T follicular helper cell (primary cell): ENCODE measurements around the gene AFF3.

Source experiments
- DNase-seq: peaks from one replicate; pipeline ENCODE4 v3.0.0-alpha.2; 2020; ENCODE audit warnings: low read depth

The AFF3 gene

DNA sequence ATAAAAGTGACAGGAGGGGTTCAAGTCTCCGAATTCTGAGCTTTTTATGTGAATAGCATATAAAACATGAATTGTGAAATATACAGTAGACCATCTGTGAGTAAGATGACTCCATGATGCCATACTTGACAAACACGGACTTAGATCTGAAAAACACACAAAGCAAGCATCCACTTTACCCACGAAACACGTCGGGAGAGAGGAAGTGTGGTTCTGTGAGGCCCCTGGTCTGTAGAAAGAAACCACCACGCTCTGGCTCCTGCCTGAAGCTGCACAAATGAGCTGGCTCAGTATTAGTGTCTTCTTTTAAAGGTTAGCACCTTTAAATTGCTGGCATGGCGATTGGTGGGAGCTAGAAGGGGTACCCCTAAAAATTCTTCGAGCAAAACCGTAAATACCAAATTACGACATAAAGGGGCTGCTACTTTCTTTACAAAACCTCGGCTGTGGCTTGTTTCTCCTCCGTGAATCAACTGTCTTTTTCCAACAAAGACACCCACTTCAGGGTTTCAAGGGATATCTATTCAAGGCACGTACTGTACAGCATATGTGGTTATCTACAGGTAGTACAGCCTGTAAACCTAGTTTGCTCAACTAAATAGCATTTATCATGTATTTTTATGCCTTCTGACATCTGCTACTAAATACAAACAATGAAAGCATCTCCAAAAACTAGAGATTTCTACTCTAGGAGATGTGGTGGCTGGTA lies 70.9 kb downstream of the AFF3 start:
- DNase-seq: no peak

DNA sequence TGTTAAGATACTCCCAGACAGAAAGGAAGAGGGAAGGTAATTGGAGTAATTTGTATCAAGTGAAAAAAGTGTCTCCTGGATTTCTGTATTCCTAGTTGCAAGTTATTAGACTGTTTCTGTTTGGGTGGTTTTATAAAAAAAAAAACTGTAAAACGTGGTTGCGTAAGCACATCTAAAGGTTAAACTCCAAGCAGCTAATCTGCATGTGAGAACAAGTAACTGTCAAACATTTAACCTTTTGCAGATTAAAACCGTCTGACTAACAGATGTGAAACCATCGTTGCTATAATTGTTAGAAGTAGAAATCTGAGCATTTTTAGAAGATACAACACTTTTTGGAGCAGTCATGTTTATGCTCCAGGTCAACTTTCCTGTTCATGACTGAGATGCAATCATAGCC lies 72.3 kb downstream of the AFF3 start:
- no peak for DNase-seq

DNA sequence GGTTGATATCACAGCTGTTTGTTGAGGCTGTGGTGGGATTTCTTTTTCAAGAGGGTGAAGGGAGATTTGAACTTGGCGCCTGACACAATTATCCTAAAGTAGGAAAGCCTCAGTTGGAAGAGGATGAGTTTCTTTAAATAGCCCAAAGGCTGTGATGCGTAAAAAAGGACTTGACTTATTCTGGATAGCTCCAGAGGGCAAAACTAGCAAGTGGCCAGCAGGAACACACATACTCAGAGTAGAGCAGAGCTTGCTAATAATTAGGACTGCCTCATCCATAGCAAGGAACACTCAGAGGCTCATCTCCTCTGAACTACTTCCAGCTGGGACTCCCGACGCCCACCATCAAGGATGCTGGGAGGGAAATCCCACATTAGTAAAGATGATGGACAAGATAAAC lies 74.0 kb downstream of the AFF3 start:
- DNase-seq: no peak

DNA sequence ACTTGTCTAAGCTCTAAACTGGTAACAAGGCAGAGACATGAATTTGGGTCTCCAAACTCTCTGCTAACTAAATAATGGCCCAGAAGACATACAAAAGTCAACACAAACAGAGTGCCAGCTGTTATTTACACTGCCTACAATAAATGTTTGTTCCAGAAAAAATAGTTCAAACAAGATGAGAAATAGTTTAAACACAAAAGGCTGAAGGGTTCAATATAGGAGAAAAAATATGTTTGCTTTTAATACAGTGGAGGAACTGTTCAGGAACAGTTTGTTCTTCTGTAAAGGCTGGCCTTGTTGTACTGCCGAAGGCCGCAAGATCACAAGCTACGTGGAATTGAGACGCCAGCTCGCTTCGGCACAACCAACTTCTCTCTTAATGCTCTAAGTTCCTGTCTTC lies 74.6 kb downstream of the AFF3 start:
- no peak for DNase-seq

DNA sequence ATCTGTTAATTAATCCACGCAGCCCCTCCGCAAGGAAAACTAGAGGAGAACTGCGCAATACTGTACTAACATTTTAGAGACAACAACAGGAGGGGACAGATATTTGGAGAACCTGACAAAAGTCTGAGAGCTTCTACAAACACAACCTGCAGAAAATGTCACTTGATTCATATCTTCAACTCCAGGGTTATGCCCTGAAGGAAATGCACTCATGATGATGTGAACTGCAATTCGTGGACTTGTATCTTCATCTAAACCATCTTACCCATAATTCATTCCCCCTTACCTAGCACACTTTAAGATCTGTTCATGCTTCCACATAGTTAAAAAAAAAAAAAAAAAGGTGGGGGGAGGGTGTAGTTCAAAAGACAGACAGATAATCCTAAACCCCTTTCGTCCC lies 75.5 kb downstream of the AFF3 start:
- no peak for DNase-seq

DNA sequence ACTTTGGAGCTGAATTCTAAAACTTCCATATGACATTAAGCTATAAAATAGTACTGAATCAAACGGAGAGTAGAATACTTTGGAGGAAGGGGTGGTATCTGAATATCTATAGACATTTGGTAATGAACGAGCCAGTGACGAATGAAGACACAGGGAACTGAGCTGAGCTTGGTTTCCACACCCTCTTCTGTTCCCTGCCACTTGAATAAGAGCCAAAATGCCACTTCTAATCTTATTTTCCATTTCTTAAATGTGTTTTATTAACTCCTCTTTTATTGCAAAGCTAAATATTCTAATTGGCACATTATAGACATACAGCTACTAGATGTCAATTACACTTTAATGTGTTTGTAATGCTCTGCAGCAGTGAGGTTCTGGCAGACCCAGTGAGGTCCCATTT lies 76.1 kb downstream of the AFF3 start:
- DNase-seq: no peak

DNA sequence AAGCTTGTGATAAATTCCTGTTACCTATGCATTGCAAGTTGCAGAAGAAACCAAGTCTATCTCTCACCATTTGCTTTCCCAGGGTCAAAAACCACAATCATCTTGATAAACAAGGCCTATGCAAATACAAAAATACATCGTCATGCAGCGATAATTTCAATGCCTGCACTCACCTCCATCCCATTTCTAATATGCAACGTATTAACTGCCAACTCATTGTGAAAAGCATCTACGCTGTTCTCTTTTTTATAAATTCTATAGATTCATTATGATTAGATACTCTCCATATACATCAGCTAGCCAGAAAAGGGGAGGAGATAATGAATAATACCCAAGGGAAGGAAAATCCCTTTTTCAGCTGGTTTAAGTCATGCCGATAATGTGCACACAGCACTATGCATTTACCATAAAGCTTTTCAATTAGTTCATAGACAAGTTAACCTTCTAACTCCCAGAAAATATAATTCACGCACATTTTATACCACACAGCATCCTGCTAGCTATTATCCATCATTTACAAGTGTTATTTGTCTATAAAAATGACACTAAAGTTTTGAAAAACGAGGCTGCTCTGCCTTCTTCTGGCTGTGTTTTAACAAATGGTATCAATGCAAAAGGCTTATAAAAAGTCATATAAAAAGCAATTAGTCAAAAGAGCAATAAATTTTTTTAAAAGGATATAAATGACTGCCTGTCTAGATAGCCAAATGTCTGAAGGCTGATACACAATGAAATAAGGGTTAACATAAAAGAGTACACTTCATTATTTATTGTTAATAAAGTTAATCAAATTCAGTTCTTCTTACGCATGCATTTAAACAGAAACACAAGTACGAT lies 77.6 kb downstream of the AFF3 start:
- DNase-seq: no peak

DNA sequence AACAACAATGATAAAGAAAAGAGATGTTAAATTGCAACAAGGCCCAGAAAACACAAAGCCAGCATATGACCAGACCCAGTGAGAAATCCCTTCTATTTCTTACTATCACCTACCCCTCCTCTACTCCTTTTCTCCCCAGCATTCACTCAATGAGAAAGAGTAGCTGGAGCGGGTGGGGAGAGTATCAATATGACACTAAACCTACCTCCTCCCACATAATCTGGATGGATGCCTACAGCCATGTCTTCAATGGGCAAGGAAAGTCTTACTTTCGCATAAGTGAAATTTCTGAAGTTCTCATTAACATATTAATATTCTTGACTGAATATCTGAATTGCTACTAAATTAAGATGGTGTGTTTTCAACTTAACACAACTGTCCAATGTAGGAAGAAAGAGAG lies 78.2 kb downstream of the AFF3 start:
- DNase-seq: no peak

DNA sequence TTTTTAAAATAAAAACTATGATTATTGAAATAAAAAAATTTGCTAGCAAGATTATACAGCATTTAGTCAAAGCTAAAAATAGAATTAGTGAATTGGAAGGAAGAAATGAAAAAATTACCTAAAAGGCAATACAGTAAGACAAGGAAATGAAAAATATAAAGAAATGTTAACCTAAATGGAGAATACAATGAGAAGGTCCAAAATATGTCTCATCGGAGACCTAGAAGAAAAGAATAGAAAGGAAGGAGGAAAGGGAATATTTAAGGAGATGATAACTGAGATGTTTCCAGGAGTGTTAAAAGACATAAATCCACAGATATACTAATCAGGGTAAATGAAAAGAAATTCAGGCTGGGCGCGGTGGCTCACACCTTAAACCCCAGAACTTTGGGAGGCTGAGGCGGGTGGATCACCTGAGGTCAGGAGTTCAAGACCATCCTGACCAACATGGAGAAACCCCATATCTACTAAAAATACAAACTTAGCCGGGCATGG lies 78.9 kb downstream of the AFF3 start:
- no peak for DNase-seq

DNA sequence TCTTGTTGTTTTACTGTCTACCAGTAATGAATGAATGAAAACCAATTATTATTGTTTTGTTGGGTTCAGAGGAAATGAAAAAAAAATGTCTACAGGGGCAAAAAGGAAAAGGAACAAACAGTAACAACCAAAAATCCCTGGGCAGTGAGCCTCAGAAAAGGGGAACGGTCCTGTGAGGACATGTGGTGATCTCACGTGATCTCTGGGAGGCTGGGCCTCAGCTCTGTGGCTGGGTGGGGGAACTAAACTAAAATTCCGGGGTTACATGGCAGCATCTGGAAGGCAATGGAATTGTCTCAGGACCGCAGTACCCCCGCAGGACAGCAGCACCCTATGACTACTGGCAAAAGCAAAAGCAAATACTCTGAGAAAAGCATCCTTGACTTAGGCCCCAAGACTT lies 80.1 kb downstream of the AFF3 start:
- DNase-seq: no peak

DNA sequence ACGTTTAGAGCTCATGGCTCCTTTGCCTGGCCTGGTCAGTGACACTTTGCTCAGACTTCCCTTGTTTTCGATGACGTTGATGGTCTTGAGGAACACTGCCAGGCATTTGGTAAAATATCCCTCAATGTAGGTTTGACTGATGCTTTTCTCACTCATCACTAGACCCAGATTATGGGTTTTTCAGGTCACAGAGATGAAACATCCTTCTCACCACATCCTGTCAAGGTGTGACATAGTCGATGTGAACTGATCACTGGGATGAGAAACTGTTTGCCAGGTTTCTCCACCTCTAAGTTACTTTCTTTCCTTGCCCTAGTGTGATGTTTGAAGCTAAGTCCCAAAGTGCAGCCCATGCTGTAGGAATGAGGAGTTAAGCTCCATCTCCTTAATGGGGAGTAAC lies 81.5 kb downstream of the AFF3 start:
- DNase-seq: no peak

DNA sequence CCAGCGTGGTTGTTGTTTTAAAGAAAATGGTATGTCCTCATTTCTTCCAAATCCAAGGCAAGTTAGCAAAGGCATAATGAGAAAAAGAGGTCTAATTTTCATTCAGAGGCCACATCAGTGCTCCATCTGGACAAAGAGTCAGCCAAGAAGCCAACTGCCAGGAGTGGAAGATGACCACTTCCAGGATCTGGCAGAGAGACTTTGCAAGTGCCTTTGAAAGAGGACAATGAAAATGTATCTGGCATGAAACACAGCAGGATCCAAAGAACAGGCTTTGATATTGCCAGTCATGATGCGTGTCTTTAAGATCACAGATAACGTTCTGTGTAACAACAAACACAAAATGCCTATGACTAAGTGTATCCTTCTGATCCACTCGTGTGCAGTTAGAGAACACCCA lies 82.8 kb downstream of the AFF3 start:
- DNase-seq: no peak

DNA sequence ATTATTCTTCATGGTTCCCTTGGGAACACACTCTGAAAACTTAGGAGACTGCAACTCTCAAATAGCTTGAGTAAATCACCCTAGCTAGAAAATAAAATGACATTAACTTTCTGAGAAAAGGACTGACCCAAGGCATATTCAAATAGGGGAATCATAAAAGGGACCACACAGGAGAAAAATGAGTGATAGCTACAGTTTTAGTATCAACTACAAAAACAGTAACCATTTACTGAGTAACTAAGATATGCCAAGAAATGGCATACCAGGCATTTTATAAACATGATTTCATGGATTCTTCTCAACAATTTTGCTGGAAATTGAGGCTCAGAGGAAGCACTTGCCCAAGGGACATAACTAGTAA lies 84.5 kb downstream of the AFF3 start:
- DNase-seq: no peak

DNA sequence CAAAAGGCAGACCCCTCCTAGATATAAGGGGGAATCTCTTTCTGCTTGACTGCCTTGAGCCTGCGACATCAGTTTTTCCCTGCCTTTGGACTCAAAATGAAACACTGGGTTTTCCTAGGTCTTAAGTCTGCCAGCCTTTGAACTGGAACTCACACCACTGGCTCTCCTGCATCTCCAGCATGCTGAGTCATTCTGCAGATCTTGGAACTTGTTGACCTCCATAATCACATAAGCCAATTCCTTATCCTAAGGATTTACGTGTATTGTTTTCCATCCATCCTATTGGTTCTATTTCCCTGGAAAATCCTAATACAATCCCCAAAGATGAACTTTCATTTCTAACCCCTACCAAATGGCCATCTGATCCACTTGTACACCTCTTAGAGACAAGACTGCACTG lies 88.0 kb downstream of the AFF3 start:
- DNase-seq: no peak

DNA sequence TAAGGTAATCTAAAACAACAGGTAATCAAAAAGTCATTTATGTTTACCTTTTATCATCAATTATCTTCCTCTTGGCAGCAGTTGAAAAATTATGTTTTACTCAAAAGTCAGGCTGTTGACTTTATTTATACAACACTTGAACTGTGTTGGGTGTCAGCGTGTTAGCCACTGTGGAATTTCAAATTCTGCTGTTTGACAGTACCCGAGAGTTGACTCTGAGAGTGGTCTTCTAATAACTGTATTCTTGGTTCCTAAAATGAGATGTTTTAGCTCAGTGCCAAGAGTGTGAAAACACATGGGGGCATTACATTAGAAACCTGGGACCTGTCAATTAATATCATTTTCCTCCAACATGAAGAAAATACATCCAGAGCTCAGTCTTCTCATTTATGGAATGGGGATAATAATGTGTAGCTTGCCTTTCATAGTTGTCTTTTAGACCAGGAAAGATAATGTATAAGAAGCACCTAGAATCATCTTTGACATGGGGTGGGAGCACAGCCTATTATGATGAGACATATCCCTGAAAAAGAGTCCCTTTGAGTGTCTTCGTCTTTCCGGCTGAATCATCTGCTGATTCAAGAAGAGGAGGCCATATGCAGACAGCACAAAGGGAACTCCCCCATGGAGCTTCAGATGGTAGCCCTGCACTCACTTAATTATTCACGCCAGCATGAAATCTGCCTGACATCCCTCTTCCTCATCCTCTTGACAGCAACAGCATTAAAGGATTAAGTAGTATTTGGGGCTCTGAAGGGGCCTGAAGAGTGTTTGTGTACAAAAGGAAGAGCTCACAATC lies 89.1 kb downstream of the AFF3 start:
- no peak for DNase-seq

DNA sequence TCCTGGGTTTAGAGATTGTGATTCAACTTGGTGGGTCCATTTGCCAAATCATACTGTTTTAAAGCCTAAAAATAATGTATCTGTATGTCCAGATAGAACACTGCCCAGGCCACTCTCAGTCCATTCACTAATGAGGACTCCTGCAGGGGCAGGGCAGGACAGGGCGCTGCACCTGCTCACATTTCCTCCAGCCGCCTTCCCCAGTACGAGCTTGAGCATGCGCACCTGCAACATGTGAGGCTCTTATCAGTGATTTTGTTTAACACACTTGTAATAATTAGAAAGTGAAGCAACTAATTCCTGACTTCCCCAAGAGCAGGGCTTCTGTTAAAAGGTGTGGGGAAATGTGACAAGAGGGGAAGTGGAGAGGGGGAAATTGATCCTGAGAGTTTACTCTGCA lies 89.7 kb downstream of the AFF3 start:
- no peak for DNase-seq

DNA sequence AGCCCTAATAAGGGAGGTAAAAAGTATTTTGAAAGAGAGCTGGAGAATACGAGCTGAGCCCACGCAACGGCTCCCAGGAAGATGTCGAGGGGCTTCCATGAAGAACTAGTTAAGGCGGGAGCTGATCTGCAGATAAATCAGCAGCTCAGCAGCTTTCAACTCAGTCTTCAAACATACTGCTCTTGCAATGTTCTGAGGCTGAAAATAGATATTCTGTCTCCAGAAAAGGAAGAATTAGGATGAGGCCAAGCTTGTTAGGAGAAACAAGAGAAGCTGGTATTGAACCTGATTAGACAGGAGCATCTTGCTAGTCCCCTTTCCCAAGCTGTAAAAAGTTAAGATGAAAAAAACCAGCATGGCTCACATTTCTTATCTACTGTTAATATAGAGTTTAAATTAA lies 91.1 kb downstream of the AFF3 start:
- no peak for DNase-seq

DNA sequence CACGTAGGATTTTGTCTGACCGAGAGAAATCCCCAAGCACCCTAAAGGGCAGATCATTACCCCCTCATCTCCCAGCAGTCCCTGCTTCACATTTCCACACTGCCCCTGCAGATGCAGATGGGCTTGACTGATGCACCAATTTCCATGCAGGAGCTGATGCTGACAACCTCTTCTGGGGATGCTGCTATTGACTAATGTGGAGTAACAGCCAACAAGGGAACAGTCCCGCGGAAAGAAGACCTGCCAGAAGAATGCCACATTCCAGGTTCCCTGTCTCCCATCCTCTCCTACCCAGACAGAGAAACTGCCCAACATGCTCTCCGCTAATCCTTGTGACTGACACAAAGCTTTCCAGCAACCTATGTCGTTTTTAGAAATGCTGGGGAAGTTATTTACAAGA lies 91.7 kb downstream of the AFF3 start:
- DNase-seq: no peak

DNA sequence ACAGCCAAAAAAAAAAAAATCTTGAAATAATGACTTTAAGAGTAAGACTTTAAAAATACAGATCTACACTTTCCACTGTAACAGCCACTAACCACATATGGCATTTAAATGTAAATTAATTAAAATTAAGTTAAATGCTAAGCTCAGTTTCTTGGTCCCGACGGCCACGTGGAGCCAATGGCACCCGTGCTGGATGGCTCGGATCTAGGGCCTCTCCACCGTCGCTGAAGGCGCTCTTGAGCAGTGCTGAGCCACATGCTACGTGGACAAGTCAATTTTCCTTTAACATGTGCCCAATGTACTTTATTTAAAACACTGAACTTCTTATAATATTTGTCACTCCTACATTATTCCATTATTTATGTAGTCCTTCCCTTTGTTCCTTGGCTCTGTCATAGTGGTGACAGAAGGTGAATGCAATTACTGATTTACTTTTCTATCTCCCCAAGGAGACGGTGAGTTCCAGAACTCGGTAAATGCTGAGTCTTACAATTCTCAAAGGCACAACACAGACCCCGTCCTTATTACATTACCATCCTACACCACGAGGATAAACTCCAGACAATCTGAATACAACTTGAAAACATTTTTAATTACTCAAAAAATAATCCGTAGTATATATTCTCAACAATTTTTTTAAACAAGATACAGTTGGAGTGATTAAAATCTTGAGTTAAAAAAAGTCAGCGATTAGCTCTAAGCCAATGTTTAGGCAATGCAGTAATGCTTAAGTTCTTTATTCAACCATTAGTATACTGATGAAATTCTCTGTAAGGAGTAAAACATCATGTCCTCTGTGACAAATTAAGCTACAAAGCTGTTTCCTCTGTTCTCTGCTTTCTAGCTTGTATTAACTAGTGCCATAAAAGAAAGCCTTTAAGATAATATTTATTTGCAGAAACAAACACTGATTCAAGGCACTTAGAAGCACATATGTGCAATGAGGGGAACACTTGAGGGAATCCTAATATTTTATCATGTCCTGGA lies 95.1 kb downstream of the AFF3 start:
- DNase-seq: no peak

DNA sequence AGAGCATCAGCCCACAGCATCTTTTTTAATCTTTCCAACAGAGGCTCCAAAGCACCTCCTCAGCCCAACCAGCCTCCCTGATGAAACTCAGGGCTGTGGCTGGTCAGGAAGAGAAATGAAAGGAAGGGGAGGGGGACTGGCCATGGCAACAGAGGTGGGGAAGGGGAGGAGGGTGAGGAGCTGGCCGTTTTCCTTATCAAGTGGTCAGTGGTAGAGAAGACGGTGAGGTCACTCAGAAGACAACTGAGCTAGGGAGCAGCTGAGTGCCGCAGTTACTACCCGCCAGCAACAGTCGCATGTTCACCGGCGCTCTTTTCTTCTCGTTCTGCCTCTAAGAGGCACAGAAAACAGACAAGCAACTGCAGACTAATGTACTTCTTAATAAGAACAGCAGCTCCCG lies 97.4 kb downstream of the AFF3 start:
- no peak for DNase-seq

DNA sequence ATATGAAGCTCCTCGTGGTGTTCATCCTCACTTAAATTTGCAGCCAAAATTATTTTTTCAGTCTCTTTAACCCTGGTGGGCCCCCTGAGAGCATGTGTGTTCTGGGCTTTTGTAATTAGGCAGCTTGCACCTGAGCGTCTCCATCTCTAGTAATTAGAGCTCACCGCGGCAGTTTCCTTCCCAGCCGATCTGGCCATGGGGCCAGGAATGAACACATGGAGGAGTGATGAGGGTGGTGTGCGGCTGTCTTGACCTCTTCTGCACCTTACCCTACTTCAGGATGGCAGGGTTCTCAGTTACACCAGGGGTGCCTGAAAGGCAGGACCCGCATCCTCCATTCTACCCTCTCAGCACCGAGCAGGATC lies 98.5 kb downstream of the AFF3 start:
- DNase-seq: no peak
